IMR-90 (cell line): Measurements from ENCODE around the gene DNAH9. TPM values are rescaled to one million over a fixed set of nuclear protein-coding genes. Genes with fewer than 3 reads are reported as not detected.

Experiments used
- ATAC-seq: fragments of 200-7000 bp; cut with Tn5 transposase; 2 replicates; pipeline ENCODE4 v1.9.1; 2020; ENCODE audit warnings: low read depth, mild to moderate bottlenecking, moderate library complexity
- BruUV-seq: library from RNA; stranded (reverse); fragments of 400-500 nt; replicated peaks from 2 replicates; lab custom pipeline; 2021; lab: Mats Ljungman, UMichigan
- CTCF ChIA-PET: fragments of 300-600 bp; formaldehyde crosslinking; extraction: SDS; loops from one replicate; lab custom pipeline; 2021; ENCODE audit warnings: antibody characterized with exemption; lab: Yijun Ruan, JAX
- POLR2A ChIA-PET: fragments of 300-600 bp; sonication (Branson Sonifier 250); formaldehyde crosslinking; loops from one replicate; lab custom pipeline; 2022; ENCODE audit warnings: antibody characterized with exemption; ENCODE audit not compliant: unreplicated experiment; lab: Charles Lee
- DNase-seq: peaks from one replicate; pipeline ENCODE4 v3.0.0; 2013
- H2AFZ ChIP-seq: replicated peaks from 2 replicates; pipeline ENCODE3; 2013; ENCODE audit warnings: low read length, mild to moderate bottlenecking; ENCODE audit not compliant: poor library complexity
- H2AK5ac ChIP-seq: 2 replicates; pipeline ENCODE4 v1.6.1; 2013; ENCODE audit warnings: low read depth, low read length, inconsistent platforms
- H2AK9ac ChIP-seq: replicated peaks from 2 replicates; pipeline ENCODE3; 2013; ENCODE audit warnings: mild to moderate bottlenecking, low read depth, low read length, moderate library complexity; ENCODE audit not compliant: poor library complexity
- H2BK120ac ChIP-seq: 2 replicates; pipeline ENCODE4 v1.6.1; 2013; ENCODE audit warnings: low read depth, low read length, inconsistent platforms
- H2BK15ac ChIP-seq: 3 replicates; pipeline ENCODE4 v1.6.1; 2013; ENCODE audit warnings: low read depth, low read length, inconsistent platforms
- H2BK20ac ChIP-seq: 2 replicates; pipeline ENCODE4 v1.6.1; 2013; ENCODE audit warnings: low read depth, mild to moderate bottlenecking, inconsistent platforms, low read length, moderate library complexity
- H2BK5ac ChIP-seq: 2 replicates; pipeline ENCODE4 v1.6.1; 2013; ENCODE audit warnings: mild to moderate bottlenecking, low read depth, low read length, inconsistent platforms; ENCODE audit not compliant: poor library complexity, severe bottlenecking
- H3K14ac ChIP-seq: replicated peaks from 2 replicates; pipeline ENCODE4 v1.6.1; 2013; ENCODE audit warnings: low read depth, low read length, inconsistent platforms
- H3K18ac ChIP-seq: 2 replicates; pipeline ENCODE4 v1.6.1; 2013; ENCODE audit warnings: low read depth, low read length, control low read depth
- H3K23ac ChIP-seq: 2 replicates; pipeline ENCODE4 v1.6.1; 2013; ENCODE audit warnings: low read depth, low read length, inconsistent platforms
- H3K27ac ChIP-seq: 2 replicates; pipeline ENCODE4 v1.5.1; 2013; ENCODE audit warnings: mild to moderate bottlenecking, control low read depth, low read length; ENCODE audit not compliant: insufficient read depth
- H3K27me3 ChIP-seq: 2 replicates; pipeline ENCODE4 v1.6.1; 2013; ENCODE audit warnings: low read length; ENCODE audit not compliant: control insufficient read depth, insufficient read depth
- H3K36me3 ChIP-seq: 2 replicates; pipeline ENCODE4 v1.6.1; 2013; ENCODE audit warnings: low read length, mixed read lengths; ENCODE audit not compliant: control insufficient read depth, insufficient read depth
- H3K4ac ChIP-seq: 2 replicates; pipeline ENCODE4 v1.6.1; 2013; ENCODE audit warnings: low read depth, low read length, inconsistent platforms
- H3K4me1 ChIP-seq: 2 replicates; pipeline ENCODE4 v1.6.1; 2013; ENCODE audit warnings: low read length, mixed read lengths; ENCODE audit not compliant: control insufficient read depth, insufficient read depth
- H3K4me2 ChIP-seq: 2 replicates; pipeline ENCODE4 v1.6.1; 2013; ENCODE audit warnings: low read depth, mild to moderate bottlenecking, control low read depth, low read length, moderate library complexity
- H3K4me3 ChIP-seq: 2 replicates; pipeline ENCODE4 v1.5.1; 2013; ENCODE audit warnings: low read depth, mild to moderate bottlenecking, control low read depth, low read length, moderate library complexity; ENCODE audit not compliant: insufficient read depth
- H3K56ac ChIP-seq: 2 replicates; pipeline ENCODE4 v1.6.1; 2013; ENCODE audit warnings: low read length, inconsistent platforms; ENCODE audit not compliant: insufficient read depth; ENCODE audit errors: extremely low read depth
- H3K79me1 ChIP-seq, 2 experiments: 2 replicates each; pipeline ENCODE4 v1.6.1; 2013; ENCODE audit warnings: low read length in 2 of 2, inconsistent platforms in 1 of 2, low read depth in 1 of 2
- H3K9ac ChIP-seq: 2 replicates; pipeline ENCODE4 v1.6.1; 2013; ENCODE audit warnings: low read depth, low read length, control low read depth
- H3K9me1 ChIP-seq: 2 replicates; pipeline ENCODE4 v1.6.1; 2013; ENCODE audit warnings: low read length, inconsistent platforms; ENCODE audit not compliant: insufficient read depth
- H3K9me3 ChIP-seq: 2 replicates; pipeline ENCODE4 v1.6.1; 2013; ENCODE audit warnings: low read length; ENCODE audit not compliant: control insufficient read depth, insufficient read depth
- H4K20me1 ChIP-seq: 2 replicates; pipeline ENCODE4 v1.6.1; 2013; ENCODE audit warnings: low read length, inconsistent platforms; ENCODE audit not compliant: insufficient read depth
- H4K5ac ChIP-seq: 2 replicates; pipeline ENCODE4 v1.6.1; 2013; ENCODE audit warnings: mild to moderate bottlenecking, low read depth, low read length, control low read depth
- H4K8ac ChIP-seq, 2 experiments: 2 replicates each; pipeline ENCODE4 v1.6.1; 2013; ENCODE audit warnings: low read depth in 2 of 2, low read length in 2 of 2, control low read depth in 1 of 2, inconsistent platforms in 1 of 2
- H4K91ac ChIP-seq: 2 replicates; pipeline ENCODE4 v1.6.1; 2013; ENCODE audit warnings: low read depth, low read length, inconsistent platforms; ENCODE audit not compliant: insufficient read depth
- BHLHE40 ChIP-seq: fragments of 150-350 bp; IDR thresholded peaks from 2 replicates; pipeline ENCODE4 v1.6.1; 2016; ENCODE audit warnings: mild to moderate bottlenecking, low read depth, low read length
- FOS ChIP-seq: fragments of 150-350 bp; IDR thresholded peaks from 2 replicates; pipeline ENCODE4 v1.6.1; 2016; ENCODE audit warnings: low read depth, low read length
- NFE2L2 ChIP-seq: fragments of 150-350 bp; IDR thresholded peaks from 2 replicates; pipeline ENCODE4 v1.6.1; 2016; ENCODE audit warnings: low read depth, mild to moderate bottlenecking, low read length
- RCOR1 ChIP-seq: IDR thresholded peaks from 2 replicates; pipeline ENCODE4 v1.6.1; 2012; ENCODE audit warnings: mild to moderate bottlenecking, low read length, improper control_type of control experiment; ENCODE audit not compliant: insufficient replicate concordance
- RFX5 ChIP-seq: IDR thresholded peaks from 2 replicates; pipeline ENCODE4 v1.8.0; 2012; ENCODE audit warnings: low read depth, mild to moderate bottlenecking, low read length, moderate library complexity
- SMC3 ChIP-seq: fragments of 150-350 bp; IDR thresholded peaks from 2 replicates; pipeline ENCODE4 v1.6.1; 2016; ENCODE audit warnings: low read depth, mild to moderate bottlenecking, antibody characterized with exemption, low read length, moderate library complexity
- WGBS, 2 experiments: methylation state at CpG; one replicate each; pipeline versions ENCODE4 v1.1.5 to v1.1.7; 2013; ENCODE audit warnings: missing lambda C conversion rate in 2 of 2; ENCODE audit not compliant: insufficient read length in 1 of 2; ENCODE audit errors: extremely low coverage in 2 of 2; 5-methylcytosine and 5-hydroxymethylcytosine counted together
- dilution Hi-C: fragments of 300-500 bp; cut with HindIII; formaldehyde crosslinking; loops from one replicate; pipeline ENCODE4 v1.14.3; 2018; ENCODE audit warnings: low sequenced_read_pairs; ENCODE audit not compliant: unreplicated experiment
- in situ Hi-C: fragments of 300-500 bp; cut with MboI; formaldehyde crosslinking; loops from 3 replicates; pipeline ENCODE4 v1.14.3; 2019; ENCODE audit warnings: low sequenced_read_pairs, inconsistent platforms, mixed read lengths
- intact Hi-C: fragments of 100-400 bp; cut with micrococcal nuclease; formaldehyde crosslinking; loops from 2 replicates; pipeline ENCODE4 v1.10.0; 2022
- polyA plus RNA-seq, 3 experiments: library from polyadenylated mRNA; depleted of rRNA; stranded (reverse); fragments of >200 nt; gene quantifications; 2 replicates each; pipeline ENCODE4 v1.2.3, GENCODE V29; 2012; ENCODE audit warnings: low replicate concordance in 1 of 3
- total RNA-seq: library from RNA; depleted of rRNA; stranded (reverse); fragments of >200 nt; gene quantifications from 2 replicates; pipeline ENCODE4 v1.2.3, GENCODE V29; 2012

The DNAH9 gene
- total and polyA plus RNA-seq, 2 of the 4 experiments (the other 2 are of a cell fraction), result not detected

DNA sequence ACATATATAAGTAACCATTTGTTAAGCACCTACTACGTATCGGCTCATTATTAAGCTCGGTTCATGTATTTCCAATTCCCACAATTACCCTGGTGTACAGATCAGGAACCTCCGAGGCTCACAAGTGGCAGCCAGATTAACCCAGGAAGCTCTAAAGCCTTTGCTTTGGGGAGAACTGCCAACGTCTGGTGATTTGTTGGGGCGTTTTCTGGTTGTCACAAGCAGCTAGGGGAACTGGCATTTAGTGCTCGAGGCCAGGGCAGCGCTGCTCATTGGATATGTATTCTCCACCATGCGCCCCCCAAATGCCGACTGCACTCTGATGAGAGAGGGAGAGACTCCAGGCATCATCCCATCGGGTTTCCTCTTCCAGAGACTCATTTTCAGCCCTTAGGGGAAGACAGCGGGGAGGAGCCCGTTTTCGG lies 398.5 kb downstream of the DNAH9 start:
- Histone ChIP-seq H3K56ac (peak overlapping the region; percentile 63), H3K4ac (peak overlapping the region; percentile 42), H3K4me3 (peak overlapping the region; percentile 57), H3K14ac (peak overlapping the region; percentile 92), H2AFZ (peak overlapping the region; percentile 97), H3K9ac (peak overlapping the region; percentile 67), H2BK5ac (peak overlapping the region; percentile 69), H4K5ac (peak overlapping the region; percentile 77), H4K20me1 (no peaks in the 10 kb centered on the region), H3K4me1 (no peaks in the 10 kb centered on the region), H2BK120ac (peak overlapping the region; percentile 32; the same call in 1 of the 2 replicates), H2AK5ac (peak overlapping the region; percentile 22; the same call in 1 of the 2 replicates), H3K9me1 (0 out of 2 replicates have a peak, but pooled peaks cover 5% of the 10 kb centered on the region), H3K9me3 (no peaks in the 10 kb centered on the region), H4K91ac (peak overlapping the region; percentile 59), H3K4me2 (peak overlapping the region; percentile 83), H3K18ac (peak overlapping the region; percentile 4; the same call in 1 of the 2 replicates), H3K79me1 (peaks cover 0 to 10% of the 10 kb centered on the region in 2 experiments; a peak in 3 of 4 replicates), H2BK15ac (no peak overlapping the region), H2BK20ac (no peak overlapping the region), H2AK9ac (peak overlapping the region; percentile 91), H3K27ac (peak overlapping the region; percentile 72), H4K8ac (peak overlapping the region; percentile 58 to 65), H3K27me3 (no peaks in the 10 kb centered on the region), H3K23ac (peak overlapping the region; percentile 58), H3K36me3 (peaks cover 6% of the 10 kb centered on the region; the same call in 1 of the 2 replicates)
- WGBS, 2 experiments, result 0% methylated on average over 2 of the region's 14 CpGs; no CpG with 5 or more reads in 1 of the 2 experiments
- CTCF ChIA-PET, result interaction anchor here (1.5 kb wide), 1 partner anchor 10 kb away, joined by 5 read pairs; no protein-coding TSS in a partner anchor
- POLR2A ChIA-PET, result interaction anchor here (0.5 to 1.5 kb wide), 4 partner anchors 10 to 106 kb away, joined by 3 to 12 read pairs (median 4); no protein-coding TSS in a partner anchor
- ATAC-seq (no peak), DNase-seq (peak; percentile 28)
- intact Hi-C loops, result loop anchor here (5.0 to 10.0 kb wide), 2 partner anchors 1006 to 1272 kb away; no protein-coding TSS in a partner anchor
- no peak for TF ChIP-seq BHLHE40
- no peak for TF ChIP-seq SMC3
- TF ChIP-seq FOS, result no peak
- TF ChIP-seq RCOR1, result no peak
- no peak for TF ChIP-seq RFX5
- no peak for TF ChIP-seq NFE2L2
- in situ Hi-C loops, result loop anchor here (10.0 to 25.0 kb wide), 3 partner anchors 1008 to 1334 kb away; partner anchors contain the start of genes MYH3 and TMEM220
- dilution Hi-C loops, result no loop called here
- no TSS peak for BruUV-seq
